Measurements from ENCODE around the gene SCAP. TPM values are rescaled to one million over a fixed set of nuclear protein-coding genes. Genes with fewer than 3 reads are reported as not detected.

The SCAP gene
- total and polyA plus RNA-seq, 2 of the 13 experiments (the other 11 are each of a cell fraction or from before 2014, with no cell fraction given), result 40.4 to 53.3 TPM

DNA sequence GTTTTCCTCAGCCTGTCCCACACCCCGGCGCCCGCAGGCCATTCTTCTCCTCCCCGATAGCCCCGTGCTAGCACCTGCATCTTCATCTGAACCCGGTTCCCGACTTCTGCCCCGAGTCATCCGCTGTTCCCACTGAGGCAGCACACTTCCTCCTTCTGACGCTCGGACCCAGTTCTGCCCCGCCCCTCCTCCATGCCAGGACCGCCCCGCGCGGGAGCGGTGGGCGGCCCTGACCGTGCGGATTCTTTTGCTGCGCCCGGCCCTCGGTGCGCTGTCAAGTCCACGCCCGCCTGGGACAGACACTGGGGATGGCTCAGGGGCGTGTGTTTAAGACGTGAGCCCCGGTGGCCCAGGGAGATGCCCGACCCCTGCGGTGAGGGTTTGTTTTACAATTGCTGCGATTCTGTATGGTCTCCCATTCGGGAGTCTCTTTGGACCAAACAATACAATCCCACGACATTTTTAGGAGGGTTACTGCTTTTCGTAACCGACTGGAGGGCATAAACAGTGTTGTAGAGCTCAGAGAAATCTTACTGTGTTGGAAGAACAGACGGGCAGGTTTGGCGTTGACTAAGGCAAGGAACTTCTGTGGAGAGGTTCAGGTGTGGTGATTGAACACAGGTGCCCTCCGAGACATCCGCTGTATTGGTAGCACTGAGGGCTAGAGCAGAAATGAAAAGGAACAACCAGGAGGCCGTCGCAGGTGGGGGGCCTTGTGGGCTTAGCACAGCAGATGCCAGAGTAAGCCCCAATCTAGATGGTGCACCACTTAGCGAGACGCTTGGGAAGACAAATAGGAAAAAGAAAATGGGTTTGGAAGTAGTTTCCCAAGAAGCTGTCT is 94.2 kb downstream of the SCAP start (continued):
- TF ChIP-seq, protein P1, sequence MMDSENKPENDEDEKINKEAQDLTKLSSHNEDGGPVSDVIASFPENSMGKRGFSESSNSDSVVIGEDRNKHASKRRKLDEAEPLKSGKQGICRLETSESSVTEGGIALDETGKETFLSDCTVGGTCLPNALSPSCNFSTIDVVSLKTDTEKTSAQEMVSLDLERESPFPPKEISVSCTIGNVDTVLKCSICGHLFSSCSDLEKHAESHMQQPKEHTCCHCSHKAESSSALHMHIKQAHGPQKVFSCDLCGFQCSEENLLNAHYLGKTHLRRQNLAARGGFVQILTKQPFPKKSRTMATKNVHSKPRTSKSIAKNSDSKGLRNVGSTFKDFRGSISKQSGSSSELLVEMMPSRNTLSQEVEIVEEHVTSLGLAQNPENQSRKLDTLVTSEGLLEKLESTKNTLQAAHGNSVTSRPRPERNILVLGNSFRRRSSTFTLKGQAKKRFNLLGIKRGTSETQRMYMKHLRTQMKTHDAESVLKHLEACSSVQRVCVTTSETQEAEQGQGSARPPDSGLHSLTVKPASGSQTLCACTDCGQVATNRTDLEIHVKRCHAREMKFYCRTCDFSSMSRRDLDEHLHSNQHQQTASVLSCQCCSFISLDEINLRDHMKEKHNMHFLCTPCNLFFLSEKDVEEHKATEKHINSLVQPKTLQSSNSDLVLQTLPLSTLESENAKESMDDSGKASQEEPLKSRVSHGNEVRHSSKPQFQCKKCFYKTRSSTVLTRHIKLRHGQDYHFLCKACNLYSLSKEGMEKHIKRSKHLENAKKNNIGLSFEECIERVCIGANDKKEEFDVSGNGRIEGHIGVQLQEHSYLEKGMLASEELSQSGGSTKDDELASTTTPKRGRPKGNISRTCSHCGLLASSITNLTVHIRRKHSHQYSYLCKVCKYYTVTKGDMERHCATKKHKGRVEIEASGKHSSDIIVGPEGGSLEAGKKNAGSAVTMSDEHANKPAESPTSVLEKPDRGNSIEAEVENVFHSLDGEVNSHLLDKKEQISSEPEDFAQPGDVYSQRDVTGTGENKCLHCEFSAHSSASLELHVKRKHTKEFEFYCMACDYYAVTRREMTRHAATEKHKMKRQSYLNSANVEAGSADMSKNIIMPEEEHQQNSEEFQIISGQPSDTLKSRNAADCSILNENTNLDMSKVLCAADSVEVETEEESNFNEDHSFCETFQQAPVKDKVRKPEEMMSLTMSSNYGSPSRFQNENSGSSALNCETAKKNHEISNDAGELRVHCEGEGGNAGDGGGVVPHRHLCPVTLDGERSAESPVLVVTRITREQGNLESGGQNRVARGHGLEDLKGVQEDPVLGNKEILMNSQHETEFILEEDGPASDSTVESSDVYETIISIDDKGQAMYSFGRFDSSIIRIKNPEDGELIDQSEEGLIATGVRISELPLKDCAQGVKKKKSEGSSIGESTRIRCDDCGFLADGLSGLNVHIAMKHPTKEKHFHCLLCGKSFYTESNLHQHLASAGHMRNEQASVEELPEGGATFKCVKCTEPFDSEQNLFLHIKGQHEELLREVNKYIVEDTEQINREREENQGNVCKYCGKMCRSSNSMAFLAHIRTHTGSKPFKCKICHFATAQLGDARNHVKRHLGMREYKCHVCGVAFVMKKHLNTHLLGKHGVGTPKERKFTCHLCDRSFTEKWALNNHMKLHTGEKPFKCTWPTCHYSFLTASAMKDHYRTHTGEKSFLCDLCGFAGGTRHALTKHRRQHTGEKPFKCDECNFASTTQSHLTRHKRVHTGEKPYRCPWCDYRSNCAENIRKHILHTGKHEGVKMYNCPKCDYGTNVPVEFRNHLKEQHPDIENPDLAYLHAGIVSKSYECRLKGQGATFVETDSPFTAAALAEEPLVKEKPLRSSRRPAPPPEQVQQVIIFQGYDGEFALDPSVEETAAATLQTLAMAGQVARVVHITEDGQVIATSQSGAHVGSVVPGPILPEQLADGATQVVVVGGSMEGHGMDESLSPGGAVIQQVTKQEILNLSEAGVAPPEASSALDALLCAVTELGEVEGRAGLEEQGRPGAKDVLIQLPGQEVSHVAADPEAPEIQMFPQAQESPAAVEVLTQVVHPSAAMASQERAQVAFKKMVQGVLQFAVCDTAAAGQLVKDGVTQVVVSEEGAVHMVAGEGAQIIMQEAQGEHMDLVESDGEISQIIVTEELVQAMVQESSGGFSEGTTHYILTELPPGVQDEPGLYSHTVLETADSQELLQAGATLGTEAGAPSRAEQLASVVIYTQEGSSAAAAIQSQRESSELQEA (CRISPR knock-in tag; IDR thresholded peaks at IDR 0.05; ENCODE audit: not compliant biosample characterization), result no peak
- TF ChIP-seq ZZZ3 (CRISPR knock-in tag; IDR thresholded peaks at IDR 0.05; ENCODE audit: borderline replicate concordance) (no peak; the same call in 1 of the 2 replicates), SP1 (IDR thresholded peaks at IDR 0.05) (no peak), SP1 (CRISPR knock-in tag; IDR thresholded peaks at IDR 0.05) (no peak), KDM5A (IDR thresholded peaks at IDR 0.05; ENCODE audit: borderline replicate concordance, low read length) (no peak), HOXA5 (CRISPR knock-in tag; IDR thresholded peaks at IDR 0.05) (no peak), ARNT2 (CRISPR knock-in tag; IDR thresholded peaks at IDR 0.05; ENCODE audit: low read depth) (no peak), ZNF839 (CRISPR knock-in tag; IDR thresholded peaks at IDR 0.05; ENCODE audit: borderline replicate concordance) (no peak), TBX3 (IDR thresholded peaks at IDR 0.05; ENCODE audit: borderline replicate concordance) (no peak), ZNF432 (CRISPR knock-in tag; IDR thresholded peaks at IDR 0.05; ENCODE audit: borderline replicate concordance) (no peak), RXRA (CRISPR knock-in tag; IDR thresholded peaks at IDR 0.05) (no peak), NCOA5 (CRISPR knock-in tag; IDR thresholded peaks at IDR 0.05) (no peak), ZNF782 (CRISPR knock-in tag; IDR thresholded peaks at IDR 0.05; ENCODE audit: borderline replicate concordance) (peak; percentile 73; the same call in 1 of the 2 replicates), ZFP1 (CRISPR knock-in tag; IDR thresholded peaks at IDR 0.05) (no peak), NCOR1 (IDR thresholded peaks at IDR 0.05; ENCODE audit: borderline replicate concordance, low read length) (no peak)
- TF ChIP-seq, protein P2, sequence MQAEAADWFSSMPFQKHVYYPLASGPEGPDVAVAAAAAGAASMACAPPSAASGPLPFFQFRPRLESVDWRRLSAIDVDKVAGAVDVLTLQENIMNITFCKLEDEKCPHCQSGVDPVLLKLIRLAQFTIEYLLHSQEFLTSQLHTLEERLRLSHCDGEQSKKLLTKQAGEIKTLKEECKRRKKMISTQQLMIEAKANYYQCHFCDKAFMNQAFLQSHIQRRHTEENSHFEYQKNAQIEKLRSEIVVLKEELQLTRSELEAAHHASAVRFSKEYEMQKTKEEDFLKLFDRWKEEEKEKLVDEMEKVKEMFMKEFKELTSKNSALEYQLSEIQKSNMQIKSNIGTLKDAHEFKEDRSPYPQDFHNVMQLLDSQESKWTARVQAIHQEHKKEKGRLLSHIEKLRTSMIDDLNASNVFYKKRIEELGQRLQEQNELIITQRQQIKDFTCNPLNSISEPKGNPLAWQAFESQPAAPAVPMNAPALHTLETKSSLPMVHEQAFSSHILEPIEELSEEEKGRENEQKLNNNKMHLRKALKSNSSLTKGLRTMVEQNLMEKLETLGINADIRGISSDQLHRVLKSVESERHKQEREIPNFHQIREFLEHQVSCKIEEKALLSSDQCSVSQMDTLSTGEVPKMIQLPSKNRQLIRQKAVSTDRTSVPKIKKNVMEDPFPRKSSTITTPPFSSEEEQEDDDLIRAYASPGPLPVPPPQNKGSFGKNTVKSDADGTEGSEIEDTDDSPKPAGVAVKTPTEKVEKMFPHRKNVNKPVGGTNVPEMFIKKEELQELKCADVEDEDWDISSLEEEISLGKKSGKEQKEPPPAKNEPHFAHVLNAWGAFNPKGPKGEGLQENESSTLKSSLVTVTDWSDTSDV (CRISPR knock-in tag; IDR thresholded peaks at IDR 0.05), result no peak
- TF ChIP-seq, protein P3, sequence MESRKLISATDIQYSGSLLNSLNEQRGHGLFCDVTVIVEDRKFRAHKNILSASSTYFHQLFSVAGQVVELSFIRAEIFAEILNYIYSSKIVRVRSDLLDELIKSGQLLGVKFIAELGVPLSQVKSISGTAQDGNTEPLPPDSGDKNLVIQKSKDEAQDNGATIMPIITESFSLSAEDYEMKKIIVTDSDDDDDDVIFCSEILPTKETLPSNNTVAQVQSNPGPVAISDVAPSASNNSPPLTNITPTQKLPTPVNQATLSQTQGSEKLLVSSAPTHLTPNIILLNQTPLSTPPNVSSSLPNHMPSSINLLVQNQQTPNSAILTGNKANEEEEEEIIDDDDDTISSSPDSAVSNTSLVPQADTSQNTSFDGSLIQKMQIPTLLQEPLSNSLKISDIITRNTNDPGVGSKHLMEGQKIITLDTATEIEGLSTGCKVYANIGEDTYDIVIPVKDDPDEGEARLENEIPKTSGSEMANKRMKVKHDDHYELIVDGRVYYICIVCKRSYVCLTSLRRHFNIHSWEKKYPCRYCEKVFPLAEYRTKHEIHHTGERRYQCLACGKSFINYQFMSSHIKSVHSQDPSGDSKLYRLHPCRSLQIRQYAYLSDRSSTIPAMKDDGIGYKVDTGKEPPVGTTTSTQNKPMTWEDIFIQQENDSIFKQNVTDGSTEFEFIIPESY (CRISPR knock-in tag; IDR thresholded peaks at IDR 0.05), result no peak

Data from HepG2 (cell line).